IPS DF 4.7 (cell line): Measurements from ENCODE around the gene ELAPOR1.
"Not testable (repeated sequence)": the region's sequence is repeated elsewhere in the genome, so short reads cannot be mapped to it uniquely, and the experiment has no call there.

ENCODE experiments used
- DNase-seq: peaks from one replicate; pipeline ENCODE4 v3.0.0-alpha.2; 2013; ENCODE audit warnings: low spot score; ENCODE audit errors: extremely low read depth

ELAPOR1 gene

GRCh38 chr1:109135940-109136339 is 22.0 kb downstream of the ELAPOR1 start:
- DNase-seq, result no peak

- DNase-seq, result no peak
Observed at GRCh38 chr1:109136766-109137165, 22.9 kb downstream of the ELAPOR1 start.

- no peak for DNase-seq
Observed at GRCh38 chr1:109137958-109138357, 24.0 kb downstream of the ELAPOR1 start.

- DNase-seq, result no peak
Observed at GRCh38 chr1:109138358-109138757, 24.4 kb downstream of the ELAPOR1 start.

- no peak for DNase-seq
Observed at GRCh38 chr1:109140392-109140791, 26.5 kb downstream of the ELAPOR1 start.

GRCh38 chr1:109142260-109142659 is 28.3 kb downstream of the ELAPOR1 start:
- no peak for DNase-seq

GRCh38 chr1:109142725-109143124 is 28.8 kb downstream of the ELAPOR1 start:
- not testable (repeated sequence) for DNase-seq

GRCh38 chr1:109148987-109149561 is 35.2 kb downstream of the ELAPOR1 start:
- no peak for DNase-seq

GRCh38 chr1:109149874-109150601 is 36.1 kb downstream of the ELAPOR1 start:
- no peak for DNase-seq

- peak; percentile 11 for DNase-seq
Observed at GRCh38 chr1:109151146-109151990, 37.5 kb downstream of the ELAPOR1 start.

- no peak for DNase-seq
Observed at GRCh38 chr1:109152196-109152595, 38.3 kb downstream of the ELAPOR1 start.

GRCh38 chr1:109156916-109157385 is 43.0 kb downstream of the ELAPOR1 start:
- no peak for DNase-seq

GRCh38 chr1:109158433-109158832 is 44.5 kb downstream of the ELAPOR1 start:
- no peak for DNase-seq

GRCh38 chr1:109159326-109159725 is 45.4 kb downstream of the ELAPOR1 start:
- DNase-seq, result no peak

GRCh38 chr1:109160071-109160840 is 46.3 kb downstream of the ELAPOR1 start:
- no peak for DNase-seq

- no peak for DNase-seq
Observed at GRCh38 chr1:109161858-109162606, 48.1 kb downstream of the ELAPOR1 start.

GRCh38 chr1:109162626-109163025 is 48.7 kb downstream of the ELAPOR1 start:
- no peak for DNase-seq

- DNase-seq, result no peak
Observed at GRCh38 chr1:109163551-109163950, 49.6 kb downstream of the ELAPOR1 start.
